ENCODE measurements around the gene IFNL1. TPM values are rescaled to one million over a fixed set of nuclear protein-coding genes. Genes with fewer than 3 reads are reported as not detected.

IFNL1 gene
- not detected in 2 replicates for total RNA-seq

DNA sequence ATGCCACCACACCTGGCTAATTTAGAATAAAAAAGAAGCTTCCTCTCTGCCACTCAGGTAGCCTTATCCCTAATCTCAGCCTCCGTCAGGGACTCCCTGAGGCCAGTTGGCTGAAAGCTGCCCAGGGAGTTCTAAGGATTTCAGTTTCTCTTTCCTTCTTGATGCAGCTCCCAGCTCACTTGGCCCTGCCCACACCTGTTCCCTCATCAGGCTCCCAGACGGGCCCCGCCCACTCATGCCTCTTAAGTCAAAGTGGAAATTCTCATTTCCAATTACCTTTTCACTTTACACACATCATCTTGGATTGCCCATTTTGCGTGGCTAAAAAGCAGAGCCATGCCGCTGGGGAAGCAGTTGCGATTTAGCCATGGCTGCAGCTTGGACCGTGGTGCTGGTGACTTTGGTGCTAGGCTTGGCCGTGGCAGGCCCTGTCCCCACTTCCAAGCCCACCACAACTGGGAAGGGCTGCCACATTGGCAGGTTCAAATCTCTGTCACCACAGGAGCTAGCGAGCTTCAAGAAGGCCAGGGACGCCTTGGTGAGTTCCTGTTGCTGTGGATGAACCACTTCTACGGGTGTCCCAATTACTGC lies at the start of gene IFNL1:
Gene IFNL1 (plus strand): TSS at position 353 of the 591 bp plus-strand sequence. CDS start 15 bp downstream, at position 368.
- intact Hi-C loops (cut with micrococcal nuclease) = no loop called here
- no peak within 1 kb of the TSS for H3K27ac Mint-ChIP-seq
- no peak for DNase-seq (ENCODE audit: low spot score)

DNA sequence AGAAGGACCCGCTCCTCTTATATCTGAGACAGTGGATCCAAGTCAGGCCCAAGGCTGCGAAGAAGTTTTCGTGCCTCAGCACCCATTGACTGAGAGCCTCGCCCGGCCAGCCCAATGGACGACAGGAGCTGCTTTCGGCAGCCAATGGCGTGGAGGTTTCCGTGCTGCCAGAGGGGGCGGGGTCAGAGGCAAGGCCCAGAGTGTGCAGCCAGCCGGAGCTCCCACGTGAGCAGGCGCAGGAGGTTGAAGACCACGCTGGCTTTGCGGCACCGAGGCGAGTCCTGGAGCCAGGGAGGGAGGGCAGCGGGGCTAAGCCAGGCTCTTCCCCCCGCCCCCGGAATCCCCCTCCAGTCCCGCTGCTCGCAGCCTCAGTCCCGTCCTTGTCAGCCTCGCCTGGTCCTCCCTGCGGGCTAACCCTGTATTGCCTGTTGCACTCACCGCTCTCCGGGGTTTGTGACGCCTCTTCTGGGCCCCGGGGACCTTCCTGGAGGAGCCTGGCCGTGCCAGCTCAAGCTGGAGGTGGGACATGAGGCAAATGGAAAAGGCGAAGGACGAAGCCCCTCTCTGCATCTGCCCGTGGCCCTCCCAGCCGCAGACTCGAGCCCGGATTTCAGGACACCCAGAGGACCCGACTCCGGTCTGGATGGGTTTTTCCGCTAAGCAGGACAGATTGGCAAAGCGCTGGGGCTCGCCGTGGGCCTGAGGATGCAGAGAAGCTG lies 49.1 kb upstream of the IFNL1 start:
- Mint-ChIP-seq H3K27me3 (ENCODE audit: low read depth) (peaks cover 16% of the 10 kb centered on the region), H3K4me1 (ENCODE audit: low read depth) (peaks cover 1% of the 10 kb centered on the region), H3K36me3 (ENCODE audit: low read depth) (no peaks in the 10 kb centered on the region), H3K27ac (no peak overlapping the region), H3K9me3 (no peaks in the 10 kb centered on the region), H3K4me3 (ENCODE audit: low read depth) (no peak overlapping the region)
- no peak for DNase-seq (ENCODE audit: low spot score)
- intact Hi-C loops (cut with micrococcal nuclease) = no loop called here

More for the DNA sequence above, at the start of gene IFNL1:
- H3K4me3 Mint-ChIP-seq (ENCODE audit: low read depth) = no peak within 1 kb of the TSS
- peaks cover 11% of the 10 kb centered on the region for H3K27me3 Mint-ChIP-seq (ENCODE audit: low read depth)
- peaks cover 29% of the 10 kb centered on the region for H3K4me1 Mint-ChIP-seq (ENCODE audit: low read depth)
- H3K9me3 Mint-ChIP-seq = no peaks in the 10 kb centered on the region
- H3K36me3 Mint-ChIP-seq (ENCODE audit: low read depth) = no peaks in the 10 kb centered on the region

DNA sequence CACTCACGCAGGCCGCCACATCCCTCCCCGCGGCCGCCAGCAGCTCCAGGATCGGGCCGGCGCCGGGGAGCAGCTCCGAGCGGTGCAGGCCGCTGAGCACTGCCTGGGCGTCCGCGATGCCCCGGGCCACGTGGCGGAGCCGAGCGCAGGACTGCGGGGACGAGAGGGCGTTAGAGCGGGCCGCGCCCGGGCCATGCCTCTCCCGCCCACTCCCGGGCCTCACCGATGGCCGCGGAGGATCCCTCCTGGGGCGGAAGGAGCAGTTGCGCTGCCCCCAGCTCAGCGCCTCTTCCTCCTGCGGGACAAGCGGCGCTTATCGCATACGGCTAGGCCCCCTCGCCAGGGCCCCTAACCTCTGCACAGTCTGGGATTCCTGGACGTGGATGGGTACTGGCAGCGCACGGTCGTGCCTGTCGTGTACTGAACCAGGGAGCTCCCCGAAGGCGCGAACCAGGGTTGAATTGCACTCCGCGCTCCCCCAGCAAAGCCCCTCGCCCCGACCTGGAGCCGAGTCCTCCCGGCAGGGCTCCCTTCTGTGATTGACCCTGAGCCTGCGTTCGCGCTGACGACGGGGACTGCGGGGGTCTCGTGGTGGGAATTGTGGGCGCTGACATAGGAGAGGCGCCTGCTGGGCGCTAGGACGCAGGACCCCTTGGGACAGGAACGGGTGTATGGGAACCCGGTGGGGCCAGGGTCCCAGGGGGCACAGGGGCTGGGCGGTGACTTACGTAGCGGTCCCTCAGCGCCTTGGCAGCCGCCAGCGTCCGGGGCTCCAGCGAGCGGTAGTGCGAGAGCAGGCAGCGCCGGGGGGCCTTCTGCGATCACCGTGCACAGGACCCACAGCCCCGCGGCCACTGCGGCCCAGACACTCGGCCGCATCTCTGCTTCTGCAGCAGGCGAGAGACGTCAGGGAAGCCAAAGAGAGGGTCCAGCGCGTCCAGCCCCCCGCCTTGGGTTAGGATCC lies 48.2 kb upstream of the IFNL1 start:
- peaks cover 19% of the 10 kb centered on the region for H3K27me3 Mint-ChIP-seq (ENCODE audit: low read depth)
- peaks cover 1% of the 10 kb centered on the region for H3K4me1 Mint-ChIP-seq (ENCODE audit: low read depth)
- H3K4me3 Mint-ChIP-seq (ENCODE audit: low read depth) = no peak overlapping the region
- no peaks in the 10 kb centered on the region for H3K9me3 Mint-ChIP-seq
- no peak overlapping the region for H3K27ac Mint-ChIP-seq
- intact Hi-C loops (cut with micrococcal nuclease) = no loop called here
- no peaks in the 10 kb centered on the region for H3K36me3 Mint-ChIP-seq (ENCODE audit: low read depth)
- no peak for DNase-seq (ENCODE audit: low spot score)

DNA sequence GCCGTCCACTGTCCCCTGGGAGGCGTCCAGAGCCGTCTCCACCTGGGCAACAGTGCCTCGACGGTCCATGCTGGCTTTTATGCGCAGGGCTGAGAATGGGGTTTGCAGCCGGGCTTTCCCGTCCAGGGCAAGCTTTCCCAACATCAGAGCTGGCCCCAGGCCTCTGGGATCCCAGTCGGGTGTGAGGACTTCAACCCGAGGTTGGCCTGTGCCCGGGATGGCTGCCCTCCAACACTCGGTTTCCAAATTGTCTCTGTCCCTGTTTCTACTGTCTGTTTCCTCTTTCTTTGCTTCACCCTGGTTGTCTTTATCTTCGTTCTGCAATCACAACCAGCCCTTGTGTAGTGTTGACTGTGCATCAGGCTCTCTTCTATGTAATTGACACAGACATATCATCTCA lies 47.4 kb upstream of the IFNL1 start, which contains the start of gene IFNL4:
Gene IFNL4 (minus strand): TSS at position 51 of the 400 bp plus-strand sequence.
- Mint-ChIP-seq H3K27me3 (ENCODE audit: low read depth) (peaks cover 16% of the 10 kb centered on the region), H3K9me3 (no peaks in the 10 kb centered on the region), H3K4me3 (ENCODE audit: low read depth) (no peak within 1 kb of the TSS), H3K4me1 (ENCODE audit: low read depth) (peaks cover 1% of the 10 kb centered on the region), H3K27ac (no peak within 1 kb of the TSS), H3K36me3 (ENCODE audit: low read depth) (no peaks in the 10 kb centered on the region)
- intact Hi-C loops (cut with micrococcal nuclease) = no loop called here
- DNase-seq (ENCODE audit: low spot score) = no peak

DNA sequence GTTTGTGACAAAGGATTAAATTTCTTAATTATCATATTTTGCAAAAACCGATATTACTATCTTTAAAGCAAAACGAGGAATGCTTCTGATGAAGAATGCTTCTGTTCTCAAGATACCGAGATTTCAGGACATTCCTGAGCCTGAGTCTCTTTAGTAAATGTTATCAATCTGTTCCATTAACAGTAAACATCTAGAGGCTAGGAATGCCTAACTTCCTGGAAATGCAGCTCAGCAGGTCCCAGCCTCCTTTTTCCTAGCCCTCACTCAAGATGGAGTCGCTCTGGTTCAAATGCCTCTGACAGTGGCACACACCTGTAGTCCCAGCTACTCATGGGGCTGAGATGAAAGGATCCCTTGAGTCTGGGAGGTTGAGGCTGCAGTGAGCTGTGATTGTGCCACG lies 45.1 kb upstream of the IFNL1 start:
- H3K27me3 Mint-ChIP-seq (ENCODE audit: low read depth) = peaks cover 16% of the 10 kb centered on the region
- no peaks in the 10 kb centered on the region for H3K9me3 Mint-ChIP-seq
- H3K36me3 Mint-ChIP-seq (ENCODE audit: low read depth) = no peaks in the 10 kb centered on the region
- no peak for DNase-seq (ENCODE audit: low spot score)
- intact Hi-C loops (cut with micrococcal nuclease) = no loop called here
- no peak overlapping the region for H3K4me3 Mint-ChIP-seq (ENCODE audit: low read depth)
- H3K27ac Mint-ChIP-seq = no peak overlapping the region
- peaks cover 1% of the 10 kb centered on the region for H3K4me1 Mint-ChIP-seq (ENCODE audit: low read depth)

DNA sequence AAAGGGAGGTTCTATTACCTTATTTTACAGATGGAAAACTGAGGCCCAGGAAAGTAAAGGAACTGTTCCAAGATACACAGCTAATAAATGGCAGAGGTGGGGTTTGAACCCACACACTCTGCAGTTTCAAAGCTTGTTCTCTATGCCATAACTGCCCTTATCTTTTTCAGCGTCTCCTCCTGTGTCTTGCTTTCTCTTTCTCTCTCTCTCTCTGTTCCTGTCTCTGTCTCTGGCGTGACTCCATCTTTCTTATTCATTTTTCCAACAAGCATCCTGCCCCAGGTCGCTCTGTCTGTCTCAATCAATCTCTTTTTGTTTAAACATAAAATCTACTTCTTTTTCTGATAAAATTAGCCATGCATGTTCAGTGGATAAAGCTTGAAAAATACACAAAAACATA lies 44.4 kb upstream of the IFNL1 start:
- no peak overlapping the region for H3K27ac Mint-ChIP-seq
- intact Hi-C loops (cut with micrococcal nuclease) = no loop called here
- no peak overlapping the region for H3K4me3 Mint-ChIP-seq (ENCODE audit: low read depth)
- H3K4me1 Mint-ChIP-seq (ENCODE audit: low read depth) = peaks cover 1% of the 10 kb centered on the region
- no peaks in the 10 kb centered on the region for H3K36me3 Mint-ChIP-seq (ENCODE audit: low read depth)
- H3K27me3 Mint-ChIP-seq (ENCODE audit: low read depth) = peaks cover 17% of the 10 kb centered on the region
- H3K9me3 Mint-ChIP-seq = no peaks in the 10 kb centered on the region
- no peak for DNase-seq (ENCODE audit: low spot score)

DNA sequence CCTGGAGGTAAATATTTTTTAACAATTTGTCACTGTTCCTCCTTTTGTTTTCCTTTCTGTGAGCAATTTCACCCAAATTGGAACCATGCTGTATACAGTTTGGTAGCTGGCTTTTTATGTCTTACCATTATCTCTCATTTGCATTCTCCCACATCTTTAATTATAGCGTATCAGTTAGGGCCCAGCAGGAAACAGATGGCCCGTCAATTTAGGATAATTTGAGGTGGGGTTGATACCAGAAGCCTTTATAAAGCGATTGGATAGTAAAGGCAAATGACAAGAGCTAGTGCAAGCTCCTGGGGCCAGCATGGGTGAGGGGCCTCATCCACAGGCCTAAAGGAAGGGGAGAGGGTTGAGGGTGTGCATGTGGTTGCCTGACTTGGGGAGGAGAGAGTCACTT lies 43.7 kb upstream of the IFNL1 start:
- no peaks in the 10 kb centered on the region for H3K9me3 Mint-ChIP-seq
- no peak overlapping the region for H3K27ac Mint-ChIP-seq
- H3K4me1 Mint-ChIP-seq (ENCODE audit: low read depth) = peaks cover 1% of the 10 kb centered on the region
- intact Hi-C loops (cut with micrococcal nuclease) = no loop called here
- H3K36me3 Mint-ChIP-seq (ENCODE audit: low read depth) = no peaks in the 10 kb centered on the region
- no peak for DNase-seq (ENCODE audit: low spot score)
- no peak overlapping the region for H3K4me3 Mint-ChIP-seq (ENCODE audit: low read depth)
- H3K27me3 Mint-ChIP-seq (ENCODE audit: low read depth) = peaks cover 16% of the 10 kb centered on the region

DNA sequence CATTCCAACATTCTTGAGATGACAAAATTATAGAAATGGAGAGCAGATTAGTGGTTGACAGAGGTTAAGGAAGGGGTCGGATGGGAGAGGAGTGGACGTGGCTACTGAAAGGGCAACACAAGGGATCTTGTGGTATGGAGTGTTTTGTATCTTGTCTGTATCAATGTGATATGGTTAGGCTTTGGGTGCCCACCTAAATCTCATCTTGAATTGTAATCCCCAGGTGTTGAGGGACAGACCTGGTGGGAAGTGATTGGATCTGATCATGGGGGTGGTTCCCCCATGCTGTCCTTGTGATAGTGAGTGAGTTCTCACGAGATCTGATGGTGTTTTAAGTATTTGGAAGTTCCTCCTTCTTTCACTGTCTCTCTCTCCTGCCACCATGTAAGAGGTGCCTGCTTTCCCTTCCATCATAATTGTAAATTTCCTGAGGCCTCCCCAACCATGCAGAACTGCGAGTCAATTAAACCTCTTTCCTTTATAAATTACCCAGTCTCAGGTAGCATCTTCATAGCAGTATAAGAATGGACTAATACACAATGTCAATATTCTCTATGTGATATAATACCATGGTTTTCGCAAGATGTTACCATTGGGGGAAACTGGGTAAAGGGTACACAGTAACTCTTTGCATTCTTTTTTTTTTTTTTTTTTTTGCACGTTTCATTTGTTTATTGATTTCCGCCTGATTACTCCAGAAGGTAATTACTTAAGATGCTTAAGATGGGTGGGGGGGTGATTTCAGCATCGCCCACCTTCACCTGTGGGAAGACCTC lies 42.6 kb upstream of the IFNL1 start:
- H3K36me3 Mint-ChIP-seq (ENCODE audit: low read depth) = no peaks in the 10 kb centered on the region
- peaks cover 7% of the 10 kb centered on the region for H3K4me1 Mint-ChIP-seq (ENCODE audit: low read depth)
- peaks cover 16% of the 10 kb centered on the region for H3K27me3 Mint-ChIP-seq (ENCODE audit: low read depth)

DNA sequence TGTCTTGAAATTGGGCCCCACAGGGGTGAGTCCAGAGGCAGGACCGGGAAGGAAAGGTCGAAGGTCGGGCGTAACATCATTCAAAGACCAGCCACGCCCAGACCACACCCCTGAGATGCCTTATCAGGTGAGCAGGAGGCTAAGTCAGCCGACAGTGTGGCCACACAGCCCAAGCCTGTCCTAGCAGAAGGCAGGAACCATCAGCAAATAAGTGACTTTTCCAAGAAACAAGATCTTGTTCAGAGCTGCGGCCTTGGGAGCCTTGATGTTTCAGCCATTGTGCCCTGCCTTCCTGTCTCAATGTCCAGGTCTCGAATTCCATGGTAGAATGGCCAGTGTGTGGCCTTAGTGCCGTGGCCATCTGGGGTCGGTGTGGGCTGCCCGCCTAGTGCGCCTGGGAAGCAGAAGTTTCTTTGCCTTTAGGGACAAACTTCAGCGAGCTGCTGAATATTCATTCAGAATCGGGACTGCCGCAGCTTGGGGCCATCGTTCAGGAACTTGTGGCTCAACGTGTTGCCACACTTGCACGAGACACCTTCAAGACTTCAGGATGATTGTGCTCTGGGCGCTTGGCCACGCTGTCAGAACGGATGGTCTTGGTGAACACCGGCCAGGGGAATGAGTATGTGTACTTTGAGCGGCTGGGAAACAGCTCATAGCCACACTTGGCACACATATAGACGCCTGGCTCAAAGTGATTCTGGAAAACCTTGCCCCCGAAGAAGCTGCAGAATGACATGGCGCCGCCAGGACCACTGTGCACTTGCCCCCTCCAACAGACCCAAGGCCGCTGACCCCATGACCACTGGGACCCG lies 41.5 kb upstream of the IFNL1 start:
- Mint-ChIP-seq H3K36me3 (ENCODE audit: low read depth) (no peaks in the 10 kb centered on the region), H3K4me3 (ENCODE audit: low read depth) (no peak overlapping the region), H3K9me3 (no peaks in the 10 kb centered on the region), H3K27ac (no peak overlapping the region), H3K4me1 (ENCODE audit: low read depth) (peaks cover 7% of the 10 kb centered on the region), H3K27me3 (ENCODE audit: low read depth) (peaks cover 10% of the 10 kb centered on the region)
- intact Hi-C loops (cut with micrococcal nuclease) = no loop called here
- DNase-seq (ENCODE audit: low spot score) = no peak

More for the DNA sequence above, 42.6 kb upstream of the IFNL1 start:
- H3K9me3 Mint-ChIP-seq = no peaks in the 10 kb centered on the region
- intact Hi-C loops (cut with micrococcal nuclease) = no loop called here
- no peak overlapping the region for H3K4me3 Mint-ChIP-seq (ENCODE audit: low read depth)
- H3K27ac Mint-ChIP-seq = no peak overlapping the region
- DNase-seq (ENCODE audit: low spot score) = no peak

DNA sequence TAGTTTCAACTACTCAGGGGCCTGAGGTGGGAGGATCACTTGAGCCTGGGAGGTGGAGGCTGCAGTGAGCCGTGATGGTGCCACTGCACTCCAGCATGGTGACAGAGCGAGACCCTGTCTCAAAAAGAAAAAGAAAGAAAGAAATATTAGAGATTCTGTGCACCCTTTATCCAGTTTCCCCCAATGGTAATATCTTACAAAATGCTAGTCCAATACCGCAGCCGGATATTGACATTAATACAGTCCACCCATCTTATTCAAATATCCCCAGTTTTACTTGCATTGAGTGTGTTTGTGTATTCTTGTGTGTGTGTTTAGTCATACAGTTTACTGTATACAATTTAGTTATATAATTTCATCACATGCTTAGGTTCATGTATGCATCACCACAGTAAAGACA lies 39.0 kb upstream of the IFNL1 start:
- DNase-seq (ENCODE audit: low spot score) = no peak
- Mint-ChIP-seq H3K9me3 (no peaks in the 10 kb centered on the region), H3K27me3 (ENCODE audit: low read depth) (peaks cover 17% of the 10 kb centered on the region), H3K27ac (no peak overlapping the region), H3K36me3 (ENCODE audit: low read depth) (no peaks in the 10 kb centered on the region), H3K4me1 (ENCODE audit: low read depth) (peaks cover 6% of the 10 kb centered on the region), H3K4me3 (ENCODE audit: low read depth) (no peak overlapping the region)
- intact Hi-C loops (cut with micrococcal nuclease) = no loop called here

DNA sequence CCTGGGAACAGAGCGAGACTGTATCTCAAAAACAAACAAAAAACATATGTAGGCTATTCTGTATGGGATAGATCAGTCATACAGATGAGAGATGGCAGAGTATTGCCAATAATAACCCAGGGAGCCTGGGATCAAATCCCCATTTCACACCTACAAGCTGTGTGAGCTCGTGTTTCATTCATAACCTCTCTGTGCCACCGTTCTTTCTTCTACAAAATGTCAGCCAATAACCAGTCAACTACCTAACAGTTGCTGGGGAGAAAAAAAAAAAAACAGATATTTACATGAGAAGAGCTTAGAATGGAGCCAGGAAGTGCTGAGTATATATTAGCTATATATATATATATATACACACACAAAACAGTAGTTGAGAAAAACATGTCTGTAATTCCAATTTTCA lies 34.5 kb upstream of the IFNL1 start:
- DNase-seq (ENCODE audit: low spot score) = no peak
- intact Hi-C loops (cut with micrococcal nuclease) = no loop called here
- Mint-ChIP-seq H3K9me3 (no peaks in the 10 kb centered on the region), H3K27ac (no peak overlapping the region), H3K36me3 (ENCODE audit: low read depth) (no peaks in the 10 kb centered on the region), H3K27me3 (ENCODE audit: low read depth) (peaks cover 40% of the 10 kb centered on the region), H3K4me3 (ENCODE audit: low read depth) (no peak overlapping the region), H3K4me1 (ENCODE audit: low read depth) (peaks cover 8% of the 10 kb centered on the region)

DNA sequence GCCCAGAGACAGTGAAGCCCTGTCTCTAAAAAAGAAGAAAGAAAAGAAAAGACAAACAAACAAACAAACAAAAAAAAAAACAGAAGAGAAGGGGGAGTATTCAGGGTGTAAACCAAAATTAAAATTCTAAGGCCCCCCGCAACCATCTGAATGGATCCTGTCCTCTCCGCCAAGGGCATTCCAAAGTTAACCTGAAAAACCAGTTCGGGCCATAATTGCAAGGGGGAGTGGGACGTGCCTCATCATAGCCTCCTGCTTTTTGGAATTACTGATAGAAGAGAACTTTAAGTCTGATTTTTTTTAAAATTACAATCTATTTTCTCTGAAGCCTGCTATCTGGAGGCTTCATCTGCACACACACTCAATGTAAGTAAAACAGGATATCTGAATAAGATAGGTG lies 33.7 kb upstream of the IFNL1 start:
- Mint-ChIP-seq H3K27ac (no peak overlapping the region), H3K4me1 (ENCODE audit: low read depth) (peaks cover 8% of the 10 kb centered on the region), H3K9me3 (no peaks in the 10 kb centered on the region), H3K4me3 (ENCODE audit: low read depth) (no peak overlapping the region), H3K36me3 (ENCODE audit: low read depth) (no peaks in the 10 kb centered on the region), H3K27me3 (ENCODE audit: low read depth) (peaks cover 43% of the 10 kb centered on the region)
- no peak for DNase-seq (ENCODE audit: low spot score)
- intact Hi-C loops (cut with micrococcal nuclease) = no loop called here
